OCI-M2 (cell line): ENCODE measurements around the gene CNTNAP2.
"Not testable (repeated sequence)": the region's sequence is repeated elsewhere in the genome, so short reads cannot be mapped to it uniquely, and the experiment has no call there.

ENCODE experiments used
- DNase-seq: peaks from one replicate; lab custom pipeline; 2025; ENCODE audit not compliant: unreplicated experiment; lab: John Stamatoyannopoulos, UW

Gene CNTNAP2

DNA sequence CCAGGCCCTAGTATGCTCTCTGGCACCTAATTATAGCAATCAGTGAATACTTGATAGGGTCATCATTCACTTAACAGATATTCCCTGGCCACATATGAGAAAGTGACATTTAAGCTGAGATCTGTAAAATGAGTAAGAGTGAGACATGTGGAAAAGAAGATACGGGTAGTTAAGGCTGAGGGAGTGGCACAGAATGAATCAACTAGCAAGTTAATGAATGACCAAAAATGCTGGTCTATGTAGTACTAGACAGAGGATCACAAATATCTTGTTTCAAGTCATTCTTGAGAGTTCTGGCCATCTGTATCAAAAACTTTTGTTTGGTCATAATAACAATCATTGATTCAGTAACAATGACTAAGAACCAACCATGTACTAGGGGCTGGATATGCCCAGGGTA, 954.9 kb downstream of the CNTNAP2 start:
- no peak for DNase-seq

DNA sequence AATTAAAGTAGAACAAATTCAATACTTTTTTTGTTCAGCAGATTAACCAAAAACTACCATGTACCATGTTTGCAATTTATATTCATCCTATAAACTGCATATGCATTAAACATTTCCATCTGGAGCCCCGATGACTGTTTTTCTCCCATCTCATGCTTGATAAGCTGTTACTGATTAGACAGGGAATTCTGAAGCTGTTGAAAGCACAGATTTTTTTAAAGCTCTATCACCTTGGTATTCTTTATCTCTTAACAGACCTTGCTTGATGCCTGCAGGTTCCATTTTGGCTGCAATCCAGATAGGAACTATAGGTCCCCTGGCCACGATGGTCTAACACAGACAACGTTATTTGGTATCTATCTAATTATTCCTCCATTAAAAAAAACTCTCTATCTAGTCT, 961.7 kb downstream of the CNTNAP2 start:
- DNase-seq: no peak

DNA sequence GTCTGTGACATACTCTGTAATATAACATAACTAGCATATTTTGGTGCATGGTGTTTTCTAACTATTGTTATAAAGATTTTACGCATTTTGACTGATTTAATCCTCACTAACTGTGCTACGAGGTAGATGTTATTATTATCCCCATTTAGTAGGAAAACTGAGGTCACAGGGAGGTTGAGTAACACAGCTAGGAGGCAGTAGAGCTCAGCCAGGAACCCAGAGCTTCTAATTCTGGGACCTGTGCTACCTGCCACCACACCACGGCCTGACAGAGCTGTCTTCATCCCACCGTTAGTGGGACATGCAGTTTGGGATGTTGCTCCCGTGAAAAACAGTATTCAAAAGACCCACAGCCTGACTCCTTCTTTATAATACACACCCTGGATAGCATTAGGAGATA, 962.5 kb downstream of the CNTNAP2 start:
- no peak for DNase-seq

DNA sequence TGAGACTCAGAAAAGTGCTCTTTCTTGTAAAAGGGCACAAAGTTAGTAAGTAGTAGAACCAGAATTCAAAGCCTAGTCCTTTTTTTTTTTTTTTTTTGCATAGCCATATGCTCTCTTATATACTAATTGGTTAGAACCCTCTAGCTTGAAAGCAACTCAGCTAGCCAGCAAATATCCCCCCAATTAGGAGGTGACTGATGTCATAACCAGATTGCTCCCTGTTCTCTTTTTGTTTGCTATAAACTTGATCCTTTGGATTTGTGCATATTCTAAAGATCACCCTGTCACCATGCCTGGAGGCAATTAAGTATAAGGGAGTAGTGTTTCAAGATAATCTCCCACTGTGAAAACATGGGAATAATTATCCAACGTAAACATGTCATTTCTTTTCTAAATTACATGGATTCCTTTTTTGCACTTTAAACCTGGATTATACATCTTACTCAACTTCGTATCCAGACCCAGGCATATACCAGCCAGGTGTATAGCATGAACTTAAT, 963.4 kb downstream of the CNTNAP2 start:
- no peak for DNase-seq

DNA sequence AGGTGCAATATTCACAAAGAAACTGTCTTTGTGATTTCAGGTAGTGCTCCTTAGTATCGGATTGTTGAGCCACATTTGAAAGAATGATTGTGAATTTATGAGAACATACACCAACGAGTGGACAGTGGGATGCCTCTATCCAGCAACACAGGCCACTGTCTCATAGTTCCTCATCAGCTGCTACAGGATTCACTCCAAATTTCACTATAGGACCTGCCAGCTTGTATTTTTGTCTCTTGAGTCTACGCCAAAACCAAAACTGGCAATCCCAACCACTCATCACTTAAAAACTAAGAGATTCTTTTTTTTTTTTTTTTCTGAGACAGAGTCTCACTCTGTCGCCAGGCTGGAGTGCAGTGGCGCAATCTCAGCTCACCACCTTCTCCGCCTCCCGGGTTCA, 964.5 kb downstream of the CNTNAP2 start:
- DNase-seq: no peak

DNA sequence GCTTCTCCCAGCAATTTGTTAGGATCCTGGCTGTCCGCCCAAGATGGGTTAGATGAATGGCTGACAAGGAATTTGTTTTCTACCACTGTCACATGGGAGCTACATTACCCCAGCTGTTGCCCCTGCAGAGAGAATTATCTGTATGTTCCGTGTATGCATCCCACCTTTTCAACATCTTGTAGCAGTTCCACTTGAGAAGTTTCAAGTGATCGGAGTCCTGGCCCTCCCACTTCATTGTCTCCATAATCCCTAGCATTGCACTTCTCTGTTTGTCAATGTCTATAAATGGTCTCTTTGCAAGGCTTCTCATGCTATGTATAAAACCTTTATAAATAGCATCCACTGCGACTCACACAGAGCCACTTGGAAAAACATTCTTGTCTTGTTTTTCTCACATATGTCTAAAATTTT, 972.5 kb downstream of the CNTNAP2 start:
- no peak for DNase-seq

DNA sequence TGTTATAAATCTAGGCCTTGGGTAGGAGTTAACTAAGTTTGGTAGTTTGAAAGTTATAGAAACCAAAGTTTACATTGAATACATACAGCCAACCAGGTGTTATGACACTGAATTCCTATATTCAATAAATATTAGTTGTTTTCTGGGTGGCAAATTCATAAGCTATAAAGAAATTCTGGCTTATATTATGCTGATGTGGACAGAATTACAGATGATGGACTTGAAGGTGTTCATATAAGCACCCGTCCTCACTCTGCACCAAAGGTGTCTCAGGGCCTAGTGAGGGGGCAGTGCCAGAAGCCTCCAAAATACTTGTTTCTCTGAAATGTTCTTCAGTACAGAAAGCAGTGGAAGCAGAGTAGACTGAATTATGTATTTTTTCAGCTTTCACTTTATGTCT, 973.0 kb downstream of the CNTNAP2 start:
- DNase-seq: no peak

DNA sequence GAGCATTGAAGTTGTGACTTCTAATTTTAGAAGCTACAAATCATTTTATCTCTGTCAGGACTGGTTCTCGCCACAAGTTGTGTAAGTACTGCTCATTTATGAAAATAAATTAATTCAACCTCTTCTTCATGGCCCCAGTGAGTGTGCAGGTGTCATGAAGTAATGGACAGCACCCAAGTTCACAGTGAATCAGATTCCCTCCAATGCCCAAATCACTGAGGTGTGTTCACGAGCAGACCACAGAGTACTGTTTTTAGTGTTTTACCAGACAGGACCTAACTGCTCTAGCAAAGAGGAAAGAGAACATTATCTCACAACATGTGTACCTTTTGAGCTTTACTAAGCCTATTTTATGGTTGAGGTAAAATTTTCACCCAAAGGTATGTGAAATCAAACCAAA, 980.0 kb downstream of the CNTNAP2 start:
- no peak for DNase-seq

DNA sequence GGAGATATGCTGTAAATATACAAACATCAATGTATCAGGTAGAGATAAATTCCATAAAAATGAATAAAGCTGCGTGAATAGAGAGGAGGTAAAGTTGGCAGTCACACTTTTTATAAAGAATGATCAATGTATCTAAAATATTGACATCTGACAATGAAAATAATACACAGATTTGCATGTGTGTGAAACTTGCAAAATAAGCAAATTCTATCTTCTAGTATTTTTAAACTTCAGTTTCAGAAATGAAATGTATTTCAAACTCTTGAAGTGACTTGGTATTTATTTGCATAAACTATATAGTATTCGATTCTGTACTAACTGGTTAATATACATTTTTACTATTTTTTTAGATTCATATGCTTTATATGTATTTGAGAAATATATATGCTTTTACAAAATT, 986.6 kb downstream of the CNTNAP2 start:
- no peak for DNase-seq

DNA sequence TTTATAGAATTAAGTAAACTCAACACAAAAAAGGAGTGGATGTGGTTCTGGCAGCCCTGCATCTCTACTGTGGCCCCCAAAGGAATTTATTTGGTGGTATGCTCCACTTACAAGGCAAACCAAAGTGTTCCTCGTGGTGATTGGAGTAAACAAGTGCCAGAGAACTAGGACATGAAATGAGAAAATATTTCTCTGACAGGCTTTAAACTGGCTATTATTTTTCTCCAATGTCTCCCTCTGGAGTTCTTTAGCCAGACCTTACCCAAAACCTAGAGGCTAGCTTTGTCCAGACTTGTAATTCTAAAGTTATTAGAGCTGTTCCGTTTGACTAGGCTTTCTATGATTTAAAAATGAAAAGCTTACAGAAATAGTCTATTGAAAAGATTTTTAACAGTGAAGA, 990.1 kb downstream of the CNTNAP2 start:
- no peak for DNase-seq

DNA sequence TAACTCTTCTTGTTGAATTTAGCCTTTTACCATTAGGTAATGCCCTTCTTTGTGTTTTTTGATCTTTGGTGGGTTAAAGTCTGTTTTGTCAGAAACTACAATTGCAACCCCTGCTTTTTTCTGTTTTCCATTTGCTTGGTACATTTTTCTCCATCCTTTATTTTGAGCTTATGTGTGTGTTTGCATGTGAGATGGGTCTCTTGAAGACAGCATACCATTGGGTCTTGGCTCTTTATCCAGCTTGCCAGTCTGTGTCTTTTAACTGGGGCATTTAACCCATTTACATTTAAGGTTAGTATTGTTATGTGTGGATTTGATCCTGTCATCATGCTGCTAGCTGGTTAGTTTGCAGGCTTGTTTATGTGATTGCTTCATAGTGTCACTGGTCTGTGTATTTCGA, 997.9 kb downstream of the CNTNAP2 start:
- not testable (repeated sequence) for DNase-seq

DNA sequence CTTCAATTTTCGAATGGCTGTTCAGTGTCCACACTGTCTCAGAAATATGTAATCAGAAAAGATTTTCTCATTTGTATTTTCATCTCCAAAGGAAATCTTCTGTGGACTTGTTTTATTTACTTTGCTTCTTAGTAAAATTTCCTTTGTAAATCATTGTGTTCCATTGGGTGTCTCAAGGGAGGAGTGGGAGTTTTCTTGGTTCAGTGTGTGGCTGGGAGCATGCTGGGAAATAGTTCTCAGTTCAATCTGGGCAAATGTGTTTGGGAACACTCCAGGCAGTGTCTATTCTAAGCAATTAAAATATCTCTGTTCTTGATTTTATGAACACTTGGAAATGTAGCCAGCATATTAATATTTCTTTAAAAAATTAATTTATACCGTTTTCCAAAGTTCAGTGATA, 1019.8 kb downstream of the CNTNAP2 start:
- DNase-seq: no peak

DNA sequence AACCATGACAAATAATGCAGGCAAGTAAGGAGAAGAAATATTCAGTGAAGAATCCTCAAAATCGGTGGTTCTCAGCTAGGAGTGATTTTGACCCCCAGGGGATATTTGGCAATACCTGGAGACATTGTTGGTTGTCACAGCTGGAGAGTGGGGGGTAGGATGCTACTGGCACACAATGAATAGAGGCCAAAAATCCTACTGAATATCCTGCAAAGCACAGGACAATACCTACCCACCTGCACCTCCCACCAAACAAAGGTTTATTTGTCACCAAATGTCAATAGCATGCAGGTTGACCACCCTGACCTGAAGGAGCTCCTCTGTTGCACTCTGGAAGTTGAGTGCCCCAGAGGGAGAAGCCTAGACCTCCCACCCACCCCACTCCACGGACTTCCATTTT, 1028.6 kb downstream of the CNTNAP2 start:
- DNase-seq: no peak

DNA sequence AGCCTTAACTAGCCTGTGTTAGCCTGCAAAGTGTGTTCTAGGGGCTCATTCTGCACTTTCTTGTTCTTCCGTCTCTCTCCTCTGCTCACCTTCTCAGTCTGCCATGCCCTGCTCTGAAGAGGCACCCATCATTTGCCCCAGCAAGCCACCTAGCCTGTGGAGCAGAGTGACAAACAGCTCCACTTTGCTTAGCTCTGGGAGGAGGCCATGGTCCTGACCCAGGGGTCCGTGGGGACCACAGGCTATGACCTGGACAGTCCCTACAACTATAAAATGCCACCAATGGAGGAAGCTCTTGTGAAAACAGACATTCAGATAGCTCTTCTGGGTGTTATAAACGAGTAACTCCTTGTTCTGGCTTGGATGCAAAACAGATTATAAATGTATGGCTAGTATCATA, 1029.6 kb downstream of the CNTNAP2 start:
- DNase-seq: no peak

DNA sequence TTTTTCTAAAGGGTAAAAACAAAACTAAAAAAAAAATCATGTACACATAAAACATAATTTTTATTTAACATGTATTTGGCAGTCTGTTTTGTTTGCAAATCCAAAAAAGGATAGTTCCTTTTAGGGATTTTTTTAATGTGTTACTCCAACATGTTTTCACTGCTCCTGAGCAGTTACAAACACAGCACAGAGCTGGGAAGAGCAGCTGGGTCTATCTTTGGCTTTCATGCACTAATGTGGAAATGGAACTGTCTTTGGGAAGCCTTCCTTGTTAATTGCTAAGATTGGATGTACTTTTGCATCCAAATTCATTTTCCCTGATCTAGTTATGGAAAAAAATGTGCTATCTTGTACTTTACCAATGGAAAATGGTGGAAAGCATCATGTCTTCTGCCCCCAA, 1035.1 kb downstream of the CNTNAP2 start:
- no peak for DNase-seq

DNA sequence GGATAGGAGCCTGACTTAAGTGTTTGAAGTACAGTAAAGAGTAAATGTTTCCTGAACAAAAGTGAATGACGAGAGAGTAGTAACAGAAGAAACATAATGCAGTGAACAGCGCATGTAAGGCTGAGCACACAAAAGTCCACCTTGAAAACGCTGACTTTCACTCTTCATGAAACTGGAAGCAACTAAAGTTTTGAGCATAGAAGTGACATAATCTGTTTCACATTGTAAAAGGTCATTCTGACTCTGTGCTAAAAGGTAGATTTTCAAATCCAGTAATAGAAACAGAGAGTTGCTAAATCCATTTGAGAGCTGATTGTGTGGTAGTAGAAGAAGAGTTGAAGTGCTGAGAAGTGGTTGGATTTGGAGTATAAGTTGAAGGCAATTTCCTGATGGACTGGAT, 1037.0 kb downstream of the CNTNAP2 start:
- DNase-seq: no peak

DNA sequence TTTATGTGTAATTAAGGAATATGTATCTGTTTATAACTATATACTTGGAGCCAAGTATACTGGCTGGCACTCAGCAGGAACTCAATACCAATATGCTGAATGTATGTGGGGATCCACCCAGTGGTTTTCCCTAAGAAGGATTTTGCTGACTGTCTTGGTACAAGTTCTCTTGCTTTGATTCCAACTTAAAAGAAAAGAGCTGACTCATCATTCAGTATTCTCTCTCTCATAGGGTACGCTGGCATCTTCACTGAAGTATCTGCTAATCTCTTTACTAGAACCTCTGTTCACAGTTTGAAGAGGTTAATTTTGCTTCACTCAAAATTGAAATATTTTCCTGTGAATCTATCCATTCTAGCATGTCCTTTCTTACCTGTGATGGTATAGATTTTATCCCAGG, 1044.8 kb downstream of the CNTNAP2 start:
- DNase-seq: no peak

DNA sequence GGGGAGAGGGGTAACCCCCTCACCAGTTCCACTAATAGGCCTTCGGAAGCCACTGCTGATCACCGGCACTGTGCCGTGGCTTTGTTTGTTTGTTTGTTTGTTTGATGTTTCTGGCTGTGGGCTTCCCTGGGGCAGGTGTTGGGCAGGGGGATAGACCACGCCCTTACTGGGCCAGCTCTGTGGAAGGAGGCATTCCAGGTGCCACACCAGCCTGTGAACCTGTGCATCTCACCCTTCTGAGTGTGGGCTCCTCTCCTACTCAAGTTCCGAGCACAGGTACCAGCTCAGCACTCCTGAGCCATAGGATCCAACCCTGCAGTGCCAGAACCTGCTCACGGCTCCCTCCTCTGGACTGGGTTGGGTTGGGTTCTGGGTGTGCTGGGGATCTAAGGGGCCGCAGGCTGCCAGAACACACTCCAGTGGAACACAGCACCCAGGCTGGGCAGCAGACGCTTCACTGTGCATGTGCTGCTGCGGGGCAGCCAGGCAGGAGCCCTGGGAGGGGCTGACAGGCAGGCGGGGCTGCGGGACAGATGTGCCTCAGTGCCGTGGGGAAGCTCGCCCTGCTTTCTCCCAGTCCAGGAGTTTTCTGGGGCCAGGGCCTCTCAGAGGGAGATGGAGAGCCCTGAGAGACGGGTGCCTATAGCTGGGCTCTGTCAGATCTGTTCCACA, 1053.9 kb downstream of the CNTNAP2 start:
- no peak for DNase-seq

DNA sequence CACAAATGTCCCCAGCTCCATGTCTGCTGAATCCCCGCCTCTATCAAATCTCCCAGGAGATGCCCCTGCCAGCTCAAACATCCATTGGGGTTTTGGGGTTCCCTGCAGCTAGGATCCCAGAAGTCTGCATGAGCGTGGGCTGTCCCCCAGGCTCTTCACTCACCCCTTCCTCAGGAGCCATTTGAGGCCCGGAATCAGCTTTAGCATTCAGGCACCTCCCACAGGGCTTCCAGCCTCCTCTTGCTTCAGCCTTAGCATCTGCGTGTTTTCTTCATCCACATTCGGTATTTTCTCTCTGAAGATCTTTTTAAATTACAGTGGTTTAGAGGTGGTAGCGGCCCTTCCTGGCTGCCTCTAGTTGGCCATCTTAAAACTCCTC, 1054.4 kb downstream of the CNTNAP2 start:
- DNase-seq: no peak

DNA sequence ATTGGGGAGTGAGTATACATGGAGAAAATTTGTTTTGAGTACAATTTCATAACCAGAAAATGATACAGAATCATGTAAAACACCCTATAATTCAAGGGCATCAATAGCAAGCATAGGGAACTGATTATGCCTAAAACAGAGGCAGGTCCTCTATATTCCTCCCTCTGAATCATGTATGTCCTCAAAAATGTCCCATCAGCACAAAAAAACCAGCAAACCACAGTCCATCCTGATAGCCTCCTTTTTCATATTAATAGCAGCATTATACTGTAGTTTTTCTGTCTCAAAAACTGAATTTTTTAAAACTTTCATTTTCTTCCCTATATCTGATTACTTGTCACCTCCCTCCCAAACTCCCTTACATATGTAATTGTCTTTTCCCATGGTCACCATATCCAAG, 1057.3 kb downstream of the CNTNAP2 start:
- DNase-seq: no peak

DNA sequence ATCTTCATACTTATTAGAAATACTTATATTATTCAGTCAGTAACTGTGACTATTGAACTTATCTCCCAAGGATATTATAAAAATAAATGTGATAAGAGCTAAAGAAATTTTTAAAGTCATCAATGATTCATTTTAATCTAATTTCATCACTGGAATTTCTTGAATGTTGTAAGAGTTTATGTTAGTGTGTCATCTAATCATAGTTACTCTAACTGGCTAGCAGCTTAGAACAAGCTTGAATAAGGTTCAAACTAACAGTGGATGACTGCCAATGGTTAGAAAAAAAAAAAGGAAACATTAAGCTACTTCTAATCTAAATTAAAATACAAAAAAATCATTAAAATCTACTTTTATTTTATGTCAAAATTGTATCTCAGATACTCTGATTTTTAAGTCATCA, 1066.3 kb downstream of the CNTNAP2 start:
- no peak for DNase-seq

DNA sequence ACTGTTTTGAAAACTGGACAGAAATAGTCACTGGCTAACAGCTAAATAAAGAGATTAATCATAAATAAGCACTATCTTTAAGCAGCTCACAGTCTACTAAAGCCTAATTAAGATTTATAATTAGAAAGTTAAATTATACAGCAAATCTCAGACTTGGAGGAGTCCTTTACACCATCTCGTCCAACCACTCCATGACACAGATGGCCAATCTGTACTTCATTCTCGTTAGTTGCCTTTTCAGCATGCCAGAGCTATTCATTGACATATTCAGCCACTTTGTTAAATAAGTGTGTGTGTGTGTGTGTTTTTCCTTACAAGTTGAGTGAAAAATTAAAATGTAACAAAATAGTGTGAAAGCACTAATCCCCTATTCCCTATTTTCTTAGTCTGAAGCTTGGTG, 1066.7 kb downstream of the CNTNAP2 start:
- no peak for DNase-seq

DNA sequence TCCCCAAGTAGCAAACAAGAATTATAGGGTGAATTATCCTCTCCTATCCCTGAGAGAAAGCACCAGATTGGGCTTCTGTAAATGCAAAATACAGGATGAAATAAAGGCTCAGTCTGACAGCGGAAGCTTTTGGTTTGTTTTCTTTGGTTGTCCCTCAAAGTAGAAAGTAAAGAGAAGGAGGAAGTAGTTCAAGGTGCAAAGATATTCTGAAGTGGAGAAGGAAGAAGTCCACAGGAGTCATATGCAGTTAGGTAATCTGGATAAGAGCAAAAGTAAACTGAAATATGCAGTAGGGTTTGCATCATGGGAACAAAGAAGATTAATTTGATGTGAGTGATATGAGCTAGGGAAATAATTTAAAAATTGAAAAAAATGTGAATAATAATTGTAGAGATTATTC, 1071.9 kb downstream of the CNTNAP2 start:
- no peak for DNase-seq
